Duodenal mucosa (tissue), 2 donors: Measurements from ENCODE around the gene MTPN.

Experiments
- H3K27ac ChIP-seq: one replicate; pipeline ENCODE4 v1.7.0; 2013; ENCODE audit warnings: low read depth, low read length
- H3K27me3 ChIP-seq, 2 donors: one replicate each; pipeline ENCODE4 v1.7.0; 2013; ENCODE audit warnings: low read length in 2 of 2, control low read depth in 1 of 2; ENCODE audit not compliant: insufficient read depth in 2 of 2, control insufficient read depth in 1 of 2
- H3K36me3 ChIP-seq, 2 donors: one replicate each; pipeline ENCODE4 v1.7.0; 2013; ENCODE audit warnings: low read length in 2 of 2, control low read depth in 1 of 2; ENCODE audit not compliant: insufficient read depth in 2 of 2, control insufficient read depth in 1 of 2
- H3K4me1 ChIP-seq, 2 donors: one replicate each; pipeline ENCODE4 v1.7.0; 2013; ENCODE audit warnings: low read length in 2 of 2, control low read depth in 1 of 2; ENCODE audit not compliant: insufficient read depth in 2 of 2, control insufficient read depth in 1 of 2
- H3K4me3 ChIP-seq, 2 donors: one replicate each; pipeline ENCODE4 v1.7.0; 2013; ENCODE audit warnings: low read length in 2 of 2, low read depth in 1 of 2
- H3K9ac ChIP-seq, 2 donors: one replicate each; pipeline ENCODE4 v1.7.0; 2013; ENCODE audit warnings: low read length in 2 of 2, low read depth in 1 of 2
- H3K9me3 ChIP-seq, 2 donors: one replicate each; pipeline ENCODE4 v1.7.0; 2013; ENCODE audit warnings: low read length in 2 of 2, control low read depth in 1 of 2; ENCODE audit not compliant: control insufficient read depth in 1 of 2

Gene MTPN

DNA sequence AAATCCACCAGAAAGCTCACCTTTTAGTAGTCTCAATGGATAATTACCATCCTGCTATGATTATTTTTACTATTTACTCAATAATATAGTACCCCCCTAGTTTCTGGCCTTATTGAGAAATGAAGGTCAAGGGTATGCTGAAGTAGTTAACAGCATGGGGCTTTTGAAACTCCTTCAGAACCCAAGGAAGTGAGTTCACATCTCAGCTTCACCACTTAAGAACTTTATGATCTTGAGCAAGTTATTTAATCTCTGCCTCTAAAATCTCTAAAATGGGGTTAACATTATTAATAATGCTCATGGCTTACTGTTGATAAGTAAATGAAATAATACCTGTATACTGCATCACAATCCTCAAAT, 5.8 kb downstream of the MTPN start:
- Histone ChIP-seq H3K4me3 (no peak overlapping the region), H3K27me3 (no peaks in the 10 kb centered on the region), H3K9ac (no peak overlapping the region), H3K36me3 (peaks cover 0 to 10% of the 10 kb centered on the region in 2 donors), H3K4me1 (peaks cover 15 to 21% of the 10 kb centered on the region in 2 donors), H3K9me3 (no peaks in the 10 kb centered on the region), H3K27ac (no peak overlapping the region)

GRCh38 chr7:135970682-135971365, 6.3 kb downstream of the MTPN start:
- no peak overlapping the region for H3K4me3 ChIP-seq
- H3K4me1 ChIP-seq: peaks cover 15 to 18% of the 10 kb centered on the region in 2 donors
- H3K9me3 ChIP-seq: no peaks in the 10 kb centered on the region
- peaks cover 0 to 10% of the 10 kb centered on the region in 2 donors for H3K36me3 ChIP-seq
- H3K27me3 ChIP-seq: no peaks in the 10 kb centered on the region
- no peak overlapping the region for H3K27ac ChIP-seq
- no peak overlapping the region for H3K9ac ChIP-seq

- H3K36me3 ChIP-seq: peaks cover 0 to 10% of the 10 kb centered on the region in 2 donors
- no peaks in the 10 kb centered on the region for H3K9me3 ChIP-seq
- H3K27ac ChIP-seq: no peak overlapping the region
- H3K27me3 ChIP-seq: no peaks in the 10 kb centered on the region
- H3K4me1 ChIP-seq: peaks cover 11 to 15% of the 10 kb centered on the region in 2 donors
- H3K4me3 ChIP-seq: no peak overlapping the region
- no peak overlapping the region for H3K9ac ChIP-seq
Measured at GRCh38 chr7:135970045-135970444, 7.1 kb downstream of the MTPN start.

DNA sequence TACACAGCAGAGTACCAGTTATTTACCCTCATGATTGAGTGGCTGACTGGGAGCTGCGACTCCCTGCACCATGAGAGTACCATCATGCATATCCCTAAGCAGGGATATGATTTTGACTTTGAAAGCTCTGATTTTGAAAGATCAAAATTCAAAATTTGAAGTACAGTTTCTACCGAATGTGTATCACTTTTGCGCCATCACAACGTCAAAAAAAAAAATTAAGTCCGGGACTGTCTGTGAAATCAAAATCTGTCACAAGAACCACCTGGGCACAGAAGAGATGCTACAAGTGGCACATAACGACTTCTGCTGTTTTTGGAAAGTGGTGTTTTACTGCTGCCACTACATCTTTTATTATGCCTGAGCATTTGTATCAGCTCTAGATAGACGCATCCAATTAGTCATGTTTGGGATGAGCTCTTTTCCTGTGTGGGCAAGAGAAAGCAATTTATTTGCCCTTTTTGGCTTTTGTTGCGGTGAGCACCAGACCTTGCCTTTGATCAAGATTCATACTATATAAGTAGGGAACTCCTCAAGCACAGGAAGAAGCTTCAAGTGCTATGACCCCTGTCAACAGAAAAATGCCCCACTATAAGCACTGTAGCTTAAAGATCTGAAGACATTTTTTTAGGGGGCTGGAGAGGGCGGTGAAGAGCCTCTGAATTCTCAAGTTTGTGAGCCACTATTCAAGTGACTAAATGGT, 10.7 kb downstream of the MTPN start:
- no peak overlapping the region for H3K27ac ChIP-seq
- peaks cover 3 to 16% of the 10 kb centered on the region in 2 donors for H3K4me1 ChIP-seq

DNA sequence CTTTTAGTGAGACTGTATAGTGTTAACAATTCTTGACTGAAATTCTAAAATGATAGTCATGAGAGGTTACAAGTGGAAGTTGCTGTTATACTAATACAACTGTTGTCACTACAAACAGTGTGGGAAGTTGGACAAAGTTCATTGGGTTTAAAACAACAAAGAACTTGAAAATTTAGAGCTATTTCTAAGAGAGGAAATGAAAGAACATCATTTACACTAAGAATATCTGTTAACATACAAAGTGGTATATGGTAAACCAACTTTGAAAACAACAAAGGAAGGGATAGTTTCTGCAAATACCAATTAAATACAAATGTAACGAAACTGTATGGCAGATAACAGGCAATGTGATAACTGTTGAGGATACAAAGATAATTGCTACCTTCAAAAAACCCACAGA, 11.6 kb downstream of the MTPN start:
- Histone ChIP-seq H3K4me3 (no peak overlapping the region), H3K4me1 (peaks cover 3 to 17% of the 10 kb centered on the region in 2 donors), H3K27ac (no peak overlapping the region), H3K9me3 (no peaks in the 10 kb centered on the region), H3K27me3 (no peaks in the 10 kb centered on the region), H3K36me3 (no peaks in the 10 kb centered on the region), H3K9ac (no peak overlapping the region)

More for the DNA sequence above, 10.7 kb downstream of the MTPN start:
- no peak overlapping the region for H3K9ac ChIP-seq
- no peak overlapping the region for H3K4me3 ChIP-seq
- H3K27me3 ChIP-seq: no peaks in the 10 kb centered on the region
- H3K9me3 ChIP-seq: no peaks in the 10 kb centered on the region
- H3K36me3 ChIP-seq: peaks cover 0 to 4% of the 10 kb centered on the region in 2 donors

- H3K4me1 ChIP-seq: peaks cover 3 to 17% of the 10 kb centered on the region in 2 donors
- no peaks in the 10 kb centered on the region for H3K36me3 ChIP-seq
- no peak overlapping the region for H3K27ac ChIP-seq
- no peak overlapping the region for H3K4me3 ChIP-seq
- no peaks in the 10 kb centered on the region for H3K9me3 ChIP-seq
- no peaks in the 10 kb centered on the region for H3K27me3 ChIP-seq
- no peak overlapping the region for H3K9ac ChIP-seq
Measured at GRCh38 chr7:135964791-135965190, 12.4 kb downstream of the MTPN start.

- Histone ChIP-seq H3K9ac (no peak overlapping the region), H3K27ac (no peak overlapping the region), H3K4me3 (no peak overlapping the region), H3K27me3 (no peaks in the 10 kb centered on the region), H3K9me3 (no peaks in the 10 kb centered on the region), H3K4me1 (peaks cover 3 to 17% of the 10 kb centered on the region in 2 donors), H3K36me3 (no peaks in the 10 kb centered on the region)
Measured at GRCh38 chr7:135964274-135964673, 12.9 kb downstream of the MTPN start.

- no peaks in the 10 kb centered on the region for H3K36me3 ChIP-seq
- no peak overlapping the region for H3K27ac ChIP-seq
- H3K9me3 ChIP-seq: no peaks in the 10 kb centered on the region
- no peaks in the 10 kb centered on the region for H3K27me3 ChIP-seq
- H3K9ac ChIP-seq: no peak overlapping the region
- peaks cover 3 to 17% of the 10 kb centered on the region in 2 donors for H3K4me1 ChIP-seq
- H3K4me3 ChIP-seq: no peak overlapping the region
Measured at GRCh38 chr7:135962802-135963201, 14.4 kb downstream of the MTPN start.

DNA sequence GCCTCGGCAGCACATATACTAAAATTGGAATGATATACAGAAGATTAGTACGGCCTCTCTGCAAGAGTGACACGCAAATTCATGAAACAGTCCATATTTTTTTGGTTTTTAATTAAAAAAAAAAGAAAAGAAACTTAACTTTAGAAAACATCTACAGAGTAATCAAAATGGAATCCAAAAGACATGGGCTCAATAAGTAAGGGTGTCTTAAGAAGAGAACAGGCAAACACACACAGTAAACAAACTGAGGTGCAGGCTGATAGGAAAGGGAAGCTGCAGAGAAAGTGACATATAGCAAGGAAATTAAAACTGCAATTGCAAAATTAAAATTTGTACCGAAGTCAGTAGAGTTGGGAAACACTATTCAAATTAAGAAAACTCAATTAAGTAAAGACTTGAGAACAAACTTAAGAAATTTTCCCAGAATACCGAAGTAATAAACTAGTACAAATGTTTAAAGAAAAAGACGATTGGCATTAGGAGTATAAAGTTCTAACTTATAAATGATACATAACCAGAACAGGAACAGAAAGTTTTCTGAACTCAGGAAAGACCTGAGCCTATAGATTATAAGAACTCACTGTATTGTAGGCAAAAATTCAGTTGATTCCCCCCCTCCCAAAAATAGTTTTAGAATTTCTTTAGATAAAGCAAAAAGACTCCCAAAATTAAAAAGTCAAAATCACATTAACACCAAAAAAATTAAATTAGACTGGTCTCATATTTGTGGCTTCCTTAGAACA, 16.3 kb downstream of the MTPN start:
- peaks cover 0 to 4% of the 10 kb centered on the region in 2 donors for H3K36me3 ChIP-seq
- no peak overlapping the region for H3K27ac ChIP-seq
- H3K4me3 ChIP-seq: no peak overlapping the region
- no peaks in the 10 kb centered on the region for H3K9me3 ChIP-seq
- H3K4me1 ChIP-seq: peaks cover 0 to 12% of the 10 kb centered on the region in 2 donors
- no peak overlapping the region for H3K9ac ChIP-seq
- no peaks in the 10 kb centered on the region for H3K27me3 ChIP-seq
